HUES6 (cell line): Measurements from ENCODE around the gene THEMIS.

Experiments
- H3K27ac ChIP-seq: 2 replicates; pipeline ENCODE4 v1.7.0; 2013; ENCODE audit warnings: low read depth, mild to moderate bottlenecking, low read length, inconsistent platforms
- H3K27me3 ChIP-seq: 2 replicates; pipeline ENCODE4 v1.6.1; 2013; ENCODE audit warnings: low read length; ENCODE audit not compliant: control insufficient read depth, insufficient read depth
- H3K36me3 ChIP-seq: 2 replicates; pipeline ENCODE4 v1.6.1; 2013; ENCODE audit warnings: low read length; ENCODE audit not compliant: control insufficient read depth, insufficient read depth
- H3K4me1 ChIP-seq: 2 replicates; pipeline ENCODE4 v1.6.1; 2013; ENCODE audit warnings: low read length; ENCODE audit not compliant: control insufficient read depth, insufficient read depth
- H3K4me3 ChIP-seq: 2 replicates; pipeline ENCODE4 v1.5.1; 2013; ENCODE audit warnings: low read depth, low read length
- H3K9ac ChIP-seq: one replicate; pipeline ENCODE4 v1.6.1; 2013; ENCODE audit warnings: mild to moderate bottlenecking, low read length
- H3K9me3 ChIP-seq: 2 replicates; pipeline ENCODE4 v1.6.1; 2013; ENCODE audit warnings: low read depth, low read length; ENCODE audit not compliant: control insufficient read depth, insufficient read depth

Gene THEMIS

DNA sequence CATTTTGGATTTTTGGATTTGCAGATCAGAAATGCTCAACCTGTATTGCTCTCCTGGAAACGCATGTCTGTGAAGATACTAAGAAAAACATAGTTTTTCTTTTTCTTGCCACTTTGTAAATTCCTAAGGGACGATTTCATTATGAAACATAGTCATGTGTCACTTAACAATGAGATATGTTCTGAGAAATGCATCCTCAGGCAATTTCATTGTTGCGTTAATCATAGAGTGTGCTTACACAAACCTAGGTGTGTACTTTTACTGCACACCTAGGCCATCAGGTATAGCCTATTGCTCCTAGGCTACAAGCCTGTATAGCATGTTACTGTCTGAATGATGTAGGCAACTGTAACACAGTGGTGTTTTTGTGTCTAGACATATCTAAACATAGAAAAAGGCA lies 13.4 kb upstream of the THEMIS start:
- Histone ChIP-seq H3K36me3 (no peaks in the 10 kb centered on the region), H3K4me3 (no peak overlapping the region), H3K4me1 (no peaks in the 10 kb centered on the region), H3K27ac (no peak overlapping the region), H3K9me3 (peaks cover 10% of the 10 kb centered on the region), H3K27me3 (no peaks in the 10 kb centered on the region), H3K9ac (no peak overlapping the region)

GRCh38 chr6:127912914-127913313 lies 12.1 kb upstream of the THEMIS start:
- Histone ChIP-seq H3K27me3 (no peaks in the 10 kb centered on the region), H3K9me3 (peaks cover 11% of the 10 kb centered on the region), H3K4me3 (no peak overlapping the region), H3K36me3 (no peaks in the 10 kb centered on the region), H3K9ac (no peak overlapping the region), H3K4me1 (no peaks in the 10 kb centered on the region), H3K27ac (no peak overlapping the region)

- Histone ChIP-seq H3K36me3 (no peaks in the 10 kb centered on the region), H3K9ac (no peak overlapping the region), H3K9me3 (peaks cover 11% of the 10 kb centered on the region), H3K4me1 (no peaks in the 10 kb centered on the region), H3K27ac (no peak overlapping the region), H3K4me3 (no peak overlapping the region), H3K27me3 (no peaks in the 10 kb centered on the region)
These were observed 7.2 kb upstream of the THEMIS start for GRCh38 chr6:127907960-127908640.

GRCh38 chr6:127904160-127904559 lies 3.3 kb upstream of the THEMIS start:
- H3K36me3 ChIP-seq = no peaks in the 10 kb centered on the region
- no peaks in the 10 kb centered on the region for H3K4me1 ChIP-seq

GRCh38 chr6:127902933-127903332 lies 2.1 kb upstream of the THEMIS start:
- H3K27ac ChIP-seq = no peak overlapping the region

More at GRCh38 chr6:127904160-127904559, 3.3 kb upstream of the THEMIS start:
- H3K27ac ChIP-seq = no peak overlapping the region
- H3K27me3 ChIP-seq = no peaks in the 10 kb centered on the region
- H3K9me3 ChIP-seq = 0 out of 2 replicates have a peak, but pooled peaks cover under 1% of the 10 kb centered on the region
- no peak overlapping the region for H3K9ac ChIP-seq
- no peak overlapping the region for H3K4me3 ChIP-seq

GRCh38 chr6:127897484-127897883 lies 3.4 kb downstream of the THEMIS start:
- H3K4me1 ChIP-seq = no peaks in the 10 kb centered on the region
- H3K9me3 ChIP-seq = no peaks in the 10 kb centered on the region
- H3K36me3 ChIP-seq = no peaks in the 10 kb centered on the region
- H3K27me3 ChIP-seq = no peaks in the 10 kb centered on the region
- no peak overlapping the region for H3K27ac ChIP-seq
- no peak overlapping the region for H3K9ac ChIP-seq
- H3K4me3 ChIP-seq = no peak overlapping the region

More at GRCh38 chr6:127902933-127903332, 2.1 kb upstream of the THEMIS start:
- Histone ChIP-seq H3K4me1 (no peaks in the 10 kb centered on the region), H3K9me3 (no peaks in the 10 kb centered on the region), H3K27me3 (no peaks in the 10 kb centered on the region), H3K9ac (no peak overlapping the region), H3K36me3 (no peaks in the 10 kb centered on the region), H3K4me3 (no peak overlapping the region)

DNA sequence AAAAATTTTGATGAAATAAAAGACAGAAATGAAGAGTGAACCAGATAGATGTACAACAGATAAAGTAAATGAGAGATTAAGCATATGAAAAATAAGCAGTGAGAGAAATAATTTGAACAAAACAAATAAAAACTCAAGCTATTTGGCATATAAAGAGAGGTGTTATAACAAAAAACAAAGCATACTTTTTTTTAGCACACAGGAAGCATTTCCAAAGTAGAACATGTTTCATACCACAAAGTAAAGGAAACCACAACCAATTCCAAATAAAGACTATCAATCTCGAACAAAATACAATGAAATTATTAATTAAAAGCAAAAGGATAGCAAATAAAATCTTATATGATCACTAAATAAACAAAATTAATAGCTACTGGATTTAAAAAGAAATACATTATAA lies 6.8 kb downstream of the THEMIS start:
- no peak overlapping the region for H3K4me3 ChIP-seq
- no peaks in the 10 kb centered on the region for H3K4me1 ChIP-seq
- H3K9ac ChIP-seq = no peak overlapping the region
- H3K27me3 ChIP-seq = no peaks in the 10 kb centered on the region
- H3K27ac ChIP-seq = no peak overlapping the region
- H3K9me3 ChIP-seq = no peaks in the 10 kb centered on the region
- H3K36me3 ChIP-seq = no peaks in the 10 kb centered on the region

GRCh38 chr6:127893541-127893940 lies 7.3 kb downstream of the THEMIS start:
- Histone ChIP-seq H3K36me3 (no peaks in the 10 kb centered on the region), H3K27ac (no peak overlapping the region), H3K4me3 (no peak overlapping the region), H3K9ac (no peak overlapping the region), H3K9me3 (no peaks in the 10 kb centered on the region), H3K4me1 (no peaks in the 10 kb centered on the region), H3K27me3 (no peaks in the 10 kb centered on the region)

DNA sequence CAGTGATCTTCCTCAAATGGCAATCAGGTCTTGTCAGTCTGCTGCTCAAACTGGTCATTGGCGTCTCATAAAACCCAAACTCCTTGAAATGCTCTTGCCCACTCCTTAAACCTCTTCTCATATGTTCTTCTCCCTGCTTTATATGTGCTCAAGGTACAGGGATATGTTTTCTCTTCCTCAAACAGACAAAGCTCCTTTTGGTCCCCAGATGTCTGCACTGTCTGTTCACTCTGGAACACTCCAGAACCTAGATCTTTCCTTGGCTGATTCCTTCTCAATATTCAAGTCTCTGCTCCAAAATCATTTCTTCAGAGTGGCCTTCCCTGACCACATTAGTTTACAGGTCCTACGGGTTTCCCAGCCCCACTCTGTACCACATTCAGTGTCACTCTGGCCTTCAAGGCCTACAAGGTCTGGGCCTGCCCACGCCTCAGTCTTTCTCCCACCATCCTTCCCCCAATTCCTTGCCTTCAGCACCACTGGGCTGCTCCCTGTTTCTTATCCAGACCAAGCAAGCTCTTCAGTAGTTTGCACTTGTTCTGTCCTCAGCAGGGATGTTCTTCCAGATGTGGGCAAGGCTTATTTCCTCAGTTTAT lies 9.0 kb downstream of the THEMIS start:
- Histone ChIP-seq H3K27me3 (no peaks in the 10 kb centered on the region), H3K4me3 (no peak overlapping the region), H3K4me1 (no peaks in the 10 kb centered on the region), H3K36me3 (no peaks in the 10 kb centered on the region), H3K27ac (no peak overlapping the region), H3K9ac (no peak overlapping the region), H3K9me3 (no peaks in the 10 kb centered on the region)

- Histone ChIP-seq H3K36me3 (no peaks in the 10 kb centered on the region), H3K4me3 (no peak overlapping the region), H3K4me1 (peaks cover 8% of the 10 kb centered on the region; the same call in 1 of the 2 replicates), H3K9me3 (no peaks in the 10 kb centered on the region), H3K27ac (no peak overlapping the region), H3K9ac (no peak overlapping the region), H3K27me3 (no peaks in the 10 kb centered on the region)
These were observed 14.3 kb downstream of the THEMIS start for GRCh38 chr6:127886603-127887002.

DNA sequence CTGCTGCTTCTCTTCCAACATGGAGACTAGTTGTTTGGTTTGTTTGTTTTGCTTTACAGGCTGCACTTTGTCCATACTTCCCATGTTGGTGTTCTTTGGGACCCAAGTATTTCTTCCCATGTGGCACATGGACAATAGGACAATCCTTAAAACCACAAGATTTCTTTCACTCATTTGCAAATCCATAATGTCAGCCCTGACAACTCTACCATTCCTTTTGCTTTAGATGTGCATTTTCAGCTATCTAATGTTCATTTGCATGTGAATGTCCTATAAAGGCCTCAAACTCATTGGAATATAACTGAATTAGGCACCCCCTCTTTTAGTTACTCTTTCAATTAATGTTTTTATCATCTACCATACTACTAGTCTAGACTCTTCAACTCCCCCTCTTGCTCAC lies 16.7 kb downstream of the THEMIS start:
- H3K4me1 ChIP-seq = peaks cover 8% of the 10 kb centered on the region; the same call in 1 of the 2 replicates
- no peaks in the 10 kb centered on the region for H3K27me3 ChIP-seq
- no peaks in the 10 kb centered on the region for H3K9me3 ChIP-seq
- no peak overlapping the region for H3K9ac ChIP-seq
- no peak overlapping the region for H3K27ac ChIP-seq
- H3K36me3 ChIP-seq = no peaks in the 10 kb centered on the region
- H3K4me3 ChIP-seq = no peak overlapping the region
